ENCODE data around the gene ELOA. TPM values are rescaled to one million over a fixed set of nuclear protein-coding genes. Genes with fewer than 3 reads are reported as not detected.

Gene ELOA
- total RNA-seq, 4 donors from 2014 or later, result 9.7 to 35.7 (median 22.6) TPM

DNA sequence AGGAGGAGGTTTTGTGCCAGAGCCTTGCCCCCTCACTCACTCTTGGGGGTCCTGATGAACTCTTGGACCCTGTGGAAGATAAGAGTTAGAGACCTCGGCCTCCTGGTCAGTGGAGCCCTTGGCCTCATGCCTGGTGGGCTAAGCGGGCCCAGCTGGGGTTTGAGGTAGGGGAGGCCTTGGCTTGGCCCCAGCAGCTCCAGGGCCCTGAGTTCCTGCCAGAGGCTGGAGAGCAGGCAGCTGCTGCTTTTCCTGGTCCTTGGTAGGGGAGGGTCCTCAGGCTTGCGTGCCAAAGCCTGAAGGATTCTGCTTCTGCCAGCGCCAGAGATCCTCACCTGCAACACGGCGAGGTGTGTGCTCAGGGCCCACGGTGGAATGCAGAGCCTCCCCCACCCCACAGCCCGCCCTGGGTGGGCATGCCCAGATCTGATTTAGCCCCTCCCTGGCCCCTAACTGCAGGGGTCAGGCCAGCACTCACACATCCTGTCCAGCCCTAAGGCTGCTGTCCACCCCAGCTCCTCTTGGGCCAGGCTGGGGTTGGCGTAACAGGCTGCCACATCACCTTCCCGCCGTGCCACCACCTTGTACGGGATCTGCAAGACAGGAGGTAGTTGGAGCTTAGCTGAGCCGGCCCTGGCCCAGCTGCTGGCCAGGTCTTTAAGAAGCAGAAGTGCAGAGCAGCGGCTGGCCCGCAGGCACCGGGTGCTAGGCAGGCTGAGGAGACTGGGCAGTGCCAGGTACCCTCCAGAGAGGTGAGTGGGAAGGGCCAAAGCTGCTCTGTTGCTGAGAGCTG lies 52.6 kb downstream of the ELOA start:
- intact Hi-C loops (cut with DNase I; ENCODE audit: low total_unique reads), result no loop called here
- DNase-seq, result no peak
- H3K9me3 ChIP-seq, result no peaks in the 10 kb centered on the region
- H3K4me1 ChIP-seq, result peaks cover 0 to 17% of the 10 kb centered on the region in 2 donors
- no peaks in the 10 kb centered on the region for H3K36me3 ChIP-seq
- no peak overlapping the region for H3K27ac ChIP-seq
- H3K27me3 ChIP-seq, result no peaks in the 10 kb centered on the region
- H3K4me3 ChIP-seq, result no peak overlapping the region
- no peak for TF ChIP-seq POLR2A (IDR thresholded peaks at IDR 0.05)
- TF ChIP-seq, protein P1, sequence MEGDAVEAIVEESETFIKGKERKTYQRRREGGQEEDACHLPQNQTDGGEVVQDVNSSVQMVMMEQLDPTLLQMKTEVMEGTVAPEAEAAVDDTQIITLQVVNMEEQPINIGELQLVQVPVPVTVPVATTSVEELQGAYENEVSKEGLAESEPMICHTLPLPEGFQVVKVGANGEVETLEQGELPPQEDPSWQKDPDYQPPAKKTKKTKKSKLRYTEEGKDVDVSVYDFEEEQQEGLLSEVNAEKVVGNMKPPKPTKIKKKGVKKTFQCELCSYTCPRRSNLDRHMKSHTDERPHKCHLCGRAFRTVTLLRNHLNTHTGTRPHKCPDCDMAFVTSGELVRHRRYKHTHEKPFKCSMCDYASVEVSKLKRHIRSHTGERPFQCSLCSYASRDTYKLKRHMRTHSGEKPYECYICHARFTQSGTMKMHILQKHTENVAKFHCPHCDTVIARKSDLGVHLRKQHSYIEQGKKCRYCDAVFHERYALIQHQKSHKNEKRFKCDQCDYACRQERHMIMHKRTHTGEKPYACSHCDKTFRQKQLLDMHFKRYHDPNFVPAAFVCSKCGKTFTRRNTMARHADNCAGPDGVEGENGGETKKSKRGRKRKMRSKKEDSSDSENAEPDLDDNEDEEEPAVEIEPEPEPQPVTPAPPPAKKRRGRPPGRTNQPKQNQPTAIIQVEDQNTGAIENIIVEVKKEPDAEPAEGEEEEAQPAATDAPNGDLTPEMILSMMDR (IDR thresholded peaks at IDR 0.05), result no peak

DNA sequence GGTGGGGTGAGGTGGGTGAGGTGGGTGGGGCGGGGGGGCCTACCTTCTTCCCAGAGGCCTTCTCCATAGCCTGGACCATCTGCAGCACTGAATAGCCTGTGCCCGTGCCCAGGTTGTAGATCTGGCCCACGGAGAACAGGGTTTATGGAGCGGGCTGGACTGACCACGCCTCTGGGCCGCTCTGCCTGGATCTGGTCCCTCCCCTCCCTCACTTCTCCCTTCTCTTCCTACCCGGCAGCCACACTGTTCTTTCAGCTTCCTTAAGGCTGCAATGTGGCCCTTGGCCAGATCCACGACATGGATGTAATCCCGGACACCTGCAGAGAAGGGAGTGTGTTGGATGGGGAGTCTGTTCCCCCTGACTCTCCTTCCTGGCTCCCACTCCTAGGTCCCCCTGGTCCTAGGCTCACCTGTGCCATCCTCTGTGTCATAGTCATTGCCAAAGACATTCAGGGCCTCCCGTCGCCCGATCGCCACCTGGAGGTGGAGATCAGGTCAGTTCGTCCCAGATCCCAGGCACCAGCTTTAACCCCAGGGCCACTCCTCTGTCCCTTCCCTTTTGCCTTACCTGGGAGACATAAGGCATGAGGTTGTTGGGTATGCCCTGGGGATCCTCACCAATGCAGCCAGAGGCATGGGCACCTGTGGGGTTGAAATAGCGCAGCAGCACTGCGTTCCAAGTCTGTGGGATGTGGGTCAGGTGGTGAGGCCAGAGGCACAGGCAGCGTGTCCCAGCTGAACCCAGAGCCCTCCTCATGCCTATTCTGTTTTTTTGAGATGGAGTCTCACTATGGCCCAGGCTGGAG lies 53.4 kb downstream of the ELOA start:
- intact Hi-C loops (cut with DNase I; ENCODE audit: low total_unique reads), result no loop called here

DNA sequence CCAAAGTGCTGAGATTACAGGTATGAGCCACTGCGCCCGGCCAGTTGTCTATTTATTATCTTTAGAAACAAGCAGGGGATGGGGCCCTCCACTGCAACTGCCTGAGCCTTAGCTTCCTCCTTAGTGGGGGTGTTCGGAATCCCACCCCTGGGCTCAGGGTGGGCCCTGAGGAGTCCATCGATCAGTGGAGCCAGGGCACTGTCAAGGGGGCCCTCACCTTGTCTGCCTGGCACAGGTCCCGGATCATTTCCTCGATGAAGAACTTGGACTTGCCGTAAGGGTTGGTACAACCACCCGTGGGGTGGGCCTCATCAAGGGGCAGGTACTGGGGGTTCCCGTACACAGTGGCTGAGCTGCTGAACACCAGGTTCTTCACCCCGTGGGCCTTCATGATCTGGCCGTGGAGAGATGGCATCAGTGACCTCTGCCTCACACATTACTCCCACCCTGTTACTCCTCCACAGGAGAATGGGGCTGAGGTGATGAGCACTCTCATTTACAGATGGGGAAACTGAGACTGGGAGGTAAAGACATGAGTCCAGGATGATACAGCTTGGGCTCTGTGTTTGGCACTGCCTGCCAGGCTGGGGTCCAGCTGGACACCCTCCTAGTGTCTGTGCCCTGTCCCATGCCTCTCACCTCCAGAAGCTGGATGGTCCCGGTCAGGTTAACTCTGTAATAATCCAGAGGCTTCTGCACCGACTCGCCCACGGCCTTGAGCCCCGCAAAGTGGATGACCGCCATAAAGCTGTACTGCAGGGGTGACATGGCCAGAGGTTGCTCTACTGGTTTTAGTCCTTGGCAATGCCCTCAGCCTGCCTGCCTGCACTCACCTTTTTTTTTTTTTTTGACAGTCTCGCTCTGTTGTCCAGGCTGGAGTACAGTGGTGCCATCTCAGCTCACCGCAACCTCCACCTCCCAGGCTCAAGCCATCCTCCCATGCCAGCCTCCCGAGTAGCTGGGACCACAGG lies 54.5 kb downstream of the ELOA start:
- intact Hi-C loops (cut with DNase I; ENCODE audit: low total_unique reads), result no loop called here
- TF ChIP-seq, protein P1 (IDR thresholded peaks at IDR 0.05), result no peak
- no peak for TF ChIP-seq POLR2A (IDR thresholded peaks at IDR 0.05)
- DNase-seq, result no peak
- Histone ChIP-seq H3K9me3 (no peaks in the 10 kb centered on the region), H3K4me1 (peaks cover 0 to 9% of the 10 kb centered on the region in 2 donors), H3K27me3 (no peaks in the 10 kb centered on the region), H3K4me3 (no peak overlapping the region), H3K36me3 (no peaks in the 10 kb centered on the region), H3K27ac (no peak overlapping the region)

More for the DNA sequence above, 53.4 kb downstream of the ELOA start:
- Histone ChIP-seq H3K4me1 (peaks cover 0 to 20% of the 10 kb centered on the region in 2 donors), H3K9me3 (no peaks in the 10 kb centered on the region), H3K27ac (no peak overlapping the region), H3K27me3 (no peaks in the 10 kb centered on the region), H3K4me3 (no peak overlapping the region), H3K36me3 (no peaks in the 10 kb centered on the region)
- DNase-seq, result no peak
- TF ChIP-seq, protein P1 (IDR thresholded peaks at IDR 0.05), result no peak
- TF ChIP-seq POLR2A (IDR thresholded peaks at IDR 0.05), result no peak

DNA sequence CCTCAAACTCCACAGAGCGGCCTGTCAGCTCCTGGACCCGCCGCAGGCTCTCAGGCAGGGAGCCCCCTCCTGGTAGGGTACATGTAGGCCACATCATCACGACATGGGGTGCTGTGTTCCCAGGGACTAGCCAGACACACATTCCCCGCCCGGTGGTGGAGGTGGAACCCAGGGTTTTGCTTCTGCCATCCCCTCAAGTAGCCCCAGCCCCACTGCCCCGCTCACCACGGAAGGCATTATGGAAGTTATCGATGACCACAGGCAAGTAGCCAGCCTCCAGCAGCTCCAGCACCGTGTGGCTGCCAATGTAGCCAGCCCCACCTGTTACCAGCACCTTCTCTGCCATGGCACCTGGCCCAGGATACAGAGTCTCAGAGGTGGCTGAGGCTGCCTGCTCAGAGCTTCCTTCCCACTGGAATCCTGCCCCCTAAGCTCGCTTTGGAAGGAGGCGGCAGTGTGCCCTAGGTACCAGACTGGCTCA lies 55.4 kb downstream of the ELOA start:
- H3K4me3 ChIP-seq, result no peak overlapping the region
- no peaks in the 10 kb centered on the region for H3K27me3 ChIP-seq
- H3K4me1 ChIP-seq, result peaks cover 0 to 9% of the 10 kb centered on the region in 2 donors
- TF ChIP-seq, protein P1 (IDR thresholded peaks at IDR 0.05), result no peak
- no peak for TF ChIP-seq POLR2A (IDR thresholded peaks at IDR 0.05)
- no peak overlapping the region for H3K27ac ChIP-seq
- no peaks in the 10 kb centered on the region for H3K36me3 ChIP-seq
- no peaks in the 10 kb centered on the region for H3K9me3 ChIP-seq
- DNase-seq, result no peak
- intact Hi-C loops (cut with DNase I; ENCODE audit: low total_unique reads), result no loop called here
